Measurements from ENCODE around the gene MS4A8.
"Not testable (repeated sequence)": the region's sequence is repeated elsewhere in the genome, so short reads cannot be mapped to it uniquely, and the experiment has no call there.

The MS4A8 gene

GRCh38 chr11:60699284-60699691 lies at the start of gene MS4A8:
TSS of gene MS4A8 (plus strand) at chr11:60699612. CDS start at chr11:60700861, 1,249 bp downstream.
- DNase-seq = no peak

- DNase-seq = no peak
Observed at GRCh38 chr11:60657888-60658287, 41.5 kb upstream of the MS4A8 start.

GRCh38 chr11:60658409-60658808 lies 41.0 kb upstream of the MS4A8 start:
- no peak for DNase-seq

- no peak for DNase-seq
Observed at GRCh38 chr11:60672255-60672654, 27.2 kb upstream of the MS4A8 start.

GRCh38 chr11:60678231-60678630 lies 21.2 kb upstream of the MS4A8 start:
- DNase-seq = not testable (repeated sequence)

GRCh38 chr11:60679879-60680278 lies 19.5 kb upstream of the MS4A8 start:
- DNase-seq = no peak

GRCh38 chr11:60680455-60681119 lies 18.8 kb upstream of the MS4A8 start:
- DNase-seq = no peak

GRCh38 chr11:60684541-60684848 lies 14.9 kb upstream of the MS4A8 start:
- DNase-seq = not testable (repeated sequence)

GRCh38 chr11:60691661-60692060 lies 7.8 kb upstream of the MS4A8 start:
- DNase-seq = no peak

- DNase-seq = no peak
Observed at GRCh38 chr11:60699936-60700335, 524 bp downstream of the MS4A8 start.

- DNase-seq = no peak
Observed at GRCh38 chr11:60700689-60701468, 1.5 kb downstream of the MS4A8 start.

- DNase-seq = no peak
Observed at GRCh38 chr11:60701469-60701818, 2.0 kb downstream of the MS4A8 start.

GRCh38 chr11:60703374-60703773 lies 4.0 kb downstream of the MS4A8 start:
- DNase-seq = no peak

GRCh38 chr11:60705895-60706294 lies 6.5 kb downstream of the MS4A8 start:
- DNase-seq = no peak

- no peak for DNase-seq
Observed at GRCh38 chr11:60706931-60707330, 7.5 kb downstream of the MS4A8 start.

GRCh38 chr11:60710482-60710881 lies 11.1 kb downstream of the MS4A8 start:
- DNase-seq = no peak

- no peak for DNase-seq
Observed at GRCh38 chr11:60711276-60711675, 11.9 kb downstream of the MS4A8 start.

GRCh38 chr11:60713423-60713822 lies 14.0 kb downstream of the MS4A8 start:
- not testable (repeated sequence) for DNase-seq

GRCh38 chr11:60717956-60718355 lies 18.5 kb downstream of the MS4A8 start:
- DNase-seq = no peak

GRCh38 chr11:60718524-60719316 lies 19.3 kb downstream of the MS4A8 start:
- DNase-seq = no peak

- no peak for DNase-seq
Observed at GRCh38 chr11:60719391-60719790, 20.0 kb downstream of the MS4A8 start.

- DNase-seq = no peak
Observed at GRCh38 chr11:60720460-60720859, 21.0 kb downstream of the MS4A8 start.

- DNase-seq = no peak
Observed at GRCh38 chr11:60724420-60724819, 25.0 kb downstream of the MS4A8 start, which contains the start of gene MS4A18. TSS of gene MS4A18 (plus strand) at chr11:60724720.

GRCh38 chr11:60725592-60725991 lies 26.2 kb downstream of the MS4A8 start:
- no peak for DNase-seq
